HG03280 (cell line): ENCODE measurements around the gene DROSHA.

Source experiments
- ATAC-seq: cut with Tn5 transposase; IDR thresholded peaks from one replicate; pipeline ENCODE4 v1.9.1; 2021; ENCODE audit warnings: mild to moderate bottlenecking, moderate library complexity; ENCODE audit not compliant: unreplicated experiment

Gene DROSHA

GRCh38 chr5:31530541-31531265 is 1.2 kb downstream of the DROSHA start:
- no peak for ATAC-seq

- no peak for ATAC-seq
Observed at GRCh38 chr5:31523041-31523440, 8.9 kb downstream of the DROSHA start.

GRCh38 chr5:31516802-31517201 is 15.1 kb downstream of the DROSHA start:
- ATAC-seq = no peak

- no peak for ATAC-seq
Observed at GRCh38 chr5:31511305-31511704, 20.6 kb downstream of the DROSHA start.

GRCh38 chr5:31504529-31504928 is 27.4 kb downstream of the DROSHA start:
- ATAC-seq = no peak

GRCh38 chr5:31502506-31502905 is 29.4 kb downstream of the DROSHA start:
- no peak for ATAC-seq

GRCh38 chr5:31500256-31500655 is 31.6 kb downstream of the DROSHA start:
- no peak for ATAC-seq

- no peak for ATAC-seq
Observed at GRCh38 chr5:31496891-31497290, 35.0 kb downstream of the DROSHA start.

- ATAC-seq = no peak
Observed at GRCh38 chr5:31496301-31496700, 35.6 kb downstream of the DROSHA start.

- no peak for ATAC-seq
Observed at GRCh38 chr5:31495336-31495735, 36.6 kb downstream of the DROSHA start.

- ATAC-seq = no peak
Observed at GRCh38 chr5:31492869-31493268, 39.0 kb downstream of the DROSHA start.

- no peak for ATAC-seq
Observed at GRCh38 chr5:31487506-31487905, 44.4 kb downstream of the DROSHA start.

- no peak for ATAC-seq
Observed at GRCh38 chr5:31486441-31486840, 45.5 kb downstream of the DROSHA start.

GRCh38 chr5:31485376-31486207 is 46.3 kb downstream of the DROSHA start:
- ATAC-seq = no peak

- no peak for ATAC-seq
Observed at GRCh38 chr5:31481531-31482165, 50.2 kb downstream of the DROSHA start.

- ATAC-seq = no peak
Observed at GRCh38 chr5:31479706-31480105, 52.2 kb downstream of the DROSHA start.

GRCh38 chr5:31478901-31479300 is 53.0 kb downstream of the DROSHA start:
- no peak for ATAC-seq

- no peak for ATAC-seq
Observed at GRCh38 chr5:31477971-31478370, 53.9 kb downstream of the DROSHA start.

- ATAC-seq = no peak
Observed at GRCh38 chr5:31477516-31477915, 54.4 kb downstream of the DROSHA start.

GRCh38 chr5:31476738-31477141 is 55.2 kb downstream of the DROSHA start:
- ATAC-seq = no peak

GRCh38 chr5:31471916-31472315 is 60.0 kb downstream of the DROSHA start:
- ATAC-seq = no peak

- ATAC-seq = no peak
Observed at GRCh38 chr5:31471040-31471439, 60.9 kb downstream of the DROSHA start.
